GM12801 (cell line): ENCODE measurements around the gene CNOT8.

Experiments
- CTCF ChIP-seq: IDR thresholded peaks from one replicate; pipeline ENCODE4 v1.5.1; 2011; ENCODE audit warnings: control low read depth; ENCODE audit not compliant: insufficient read length; ENCODE audit errors: extremely low read depth

Gene CNOT8

GRCh38 chr5:154829181-154829588, 29.2 kb upstream of the CNOT8 start:
- no peak for TF ChIP-seq CTCF

- no peak for TF ChIP-seq CTCF
These were observed 28.7 kb upstream of the CNOT8 start for GRCh38 chr5:154829589-154830218.

- TF ChIP-seq CTCF: no peak
These were observed 28.2 kb upstream of the CNOT8 start for GRCh38 chr5:154830219-154830595.

- TF ChIP-seq CTCF: no peak
These were observed 27.8 kb upstream of the CNOT8 start for GRCh38 chr5:154830596-154830995.

DNA sequence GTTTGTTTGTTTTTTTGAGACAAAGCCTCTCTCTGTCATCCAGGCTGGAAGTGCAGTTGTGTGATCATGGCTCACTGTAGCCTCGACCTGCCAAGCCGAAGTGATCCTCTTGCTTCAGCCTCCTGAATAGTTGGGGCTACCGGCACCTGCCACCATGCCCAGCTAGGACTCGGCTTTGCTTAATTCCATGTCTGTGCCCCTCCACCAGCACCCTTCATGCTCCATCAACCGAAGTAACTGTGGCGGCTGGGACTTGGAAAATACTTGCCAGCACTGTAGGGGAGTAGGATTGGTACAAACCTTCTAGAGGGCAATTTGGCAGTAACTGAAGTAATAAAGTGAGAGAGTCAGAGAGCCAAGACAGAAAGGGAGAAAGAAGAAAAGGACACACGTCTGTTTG, 27.0 kb upstream of the CNOT8 start:
- no peak for TF ChIP-seq CTCF

- no peak for TF ChIP-seq CTCF
These were observed 24.4 kb upstream of the CNOT8 start for GRCh38 chr5:154834053-154834452.

- no peak for TF ChIP-seq CTCF
These were observed 22.2 kb upstream of the CNOT8 start for GRCh38 chr5:154836225-154836624.
